Activated CD8-positive, alpha-beta memory T cell treated with anti-CD3 and anti-CD28 coated beads for 24 hours (primary cell): ENCODE results near the gene AKAP6.
"Not testable (repeated sequence)": the region's sequence is repeated elsewhere in the genome, so short reads cannot be mapped to it uniquely, and the experiment has no call there.

Source experiments
- DNase-seq: peaks from one replicate; pipeline ENCODE4 v3.0.0-alpha.2; 2020

The AKAP6 gene

DNA sequence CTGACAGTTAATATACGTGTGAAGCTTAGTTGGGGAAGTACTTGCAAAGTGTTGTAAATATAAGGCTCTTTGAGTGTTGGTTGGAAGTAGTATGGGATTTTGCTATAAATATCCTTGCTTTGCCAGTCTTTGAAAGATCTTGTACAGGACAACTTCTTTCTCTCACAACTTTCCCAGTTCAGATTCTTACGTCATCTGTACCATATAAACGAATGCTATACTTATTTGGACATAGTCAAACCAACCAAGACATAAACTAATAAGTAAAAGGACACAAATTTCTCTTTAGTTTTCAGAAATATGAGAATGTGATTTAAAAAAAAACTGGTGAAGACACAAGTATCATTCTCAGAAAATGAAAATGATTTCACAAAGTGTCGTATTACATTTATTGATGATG is 456.5 kb downstream of the AKAP6 start:
- no peak for DNase-seq

DNA sequence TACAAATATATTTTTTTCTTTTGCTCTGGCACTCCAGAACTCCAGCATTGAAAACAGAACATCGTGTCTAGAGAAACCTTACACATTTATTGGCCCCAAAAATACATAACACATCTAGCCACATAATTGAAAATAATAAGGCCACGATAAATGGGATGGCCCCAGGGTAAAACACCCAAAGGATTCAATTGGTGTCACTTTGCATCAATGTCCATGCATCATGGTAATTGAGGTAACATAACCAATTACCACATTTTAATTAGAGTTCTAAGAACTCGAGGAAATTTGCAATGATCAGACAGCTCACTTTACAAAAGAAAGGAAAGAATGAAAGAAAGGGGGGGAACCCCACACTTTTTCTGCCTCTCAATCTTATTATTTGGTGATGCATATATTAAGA is 457.8 kb downstream of the AKAP6 start:
- no peak for DNase-seq

DNA sequence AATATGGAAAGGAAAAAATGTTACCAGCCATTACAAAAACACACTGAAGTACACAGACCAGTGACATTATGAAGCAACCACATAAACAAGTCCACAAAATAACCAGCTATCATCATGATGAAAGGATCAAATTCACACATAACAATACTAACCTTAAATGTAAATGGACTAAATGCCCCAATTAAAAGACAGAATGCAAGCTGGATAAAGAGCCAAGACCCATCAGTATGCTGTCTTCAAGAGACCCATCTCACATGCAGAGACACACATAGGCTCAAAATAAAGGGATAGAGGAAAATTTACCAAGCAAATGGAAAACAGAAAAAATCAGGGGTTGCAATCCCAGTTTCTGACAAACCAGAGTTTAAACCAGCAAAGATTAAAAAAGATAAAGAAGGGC is 463.9 kb downstream of the AKAP6 start:
- not testable (repeated sequence) for DNase-seq

DNA sequence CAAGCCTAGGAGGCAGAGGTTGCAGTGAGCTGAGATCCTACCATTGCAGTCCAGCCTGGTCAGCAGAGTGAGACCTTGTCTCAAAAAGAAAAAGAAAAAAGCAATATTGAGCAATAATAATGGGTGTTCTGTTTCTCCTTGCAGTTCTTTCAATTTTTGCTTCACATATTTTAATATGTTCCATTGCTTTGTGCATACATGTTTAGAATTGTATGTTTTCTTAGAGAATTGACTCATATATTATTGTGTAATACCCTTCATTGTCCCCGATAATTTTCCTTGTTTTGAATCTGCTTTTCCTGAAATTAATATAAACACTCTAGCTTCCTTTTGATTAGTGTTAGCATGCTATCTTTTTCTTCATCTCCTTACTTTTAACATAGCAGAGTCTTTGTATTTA is 471.2 kb downstream of the AKAP6 start:
- DNase-seq = no peak

DNA sequence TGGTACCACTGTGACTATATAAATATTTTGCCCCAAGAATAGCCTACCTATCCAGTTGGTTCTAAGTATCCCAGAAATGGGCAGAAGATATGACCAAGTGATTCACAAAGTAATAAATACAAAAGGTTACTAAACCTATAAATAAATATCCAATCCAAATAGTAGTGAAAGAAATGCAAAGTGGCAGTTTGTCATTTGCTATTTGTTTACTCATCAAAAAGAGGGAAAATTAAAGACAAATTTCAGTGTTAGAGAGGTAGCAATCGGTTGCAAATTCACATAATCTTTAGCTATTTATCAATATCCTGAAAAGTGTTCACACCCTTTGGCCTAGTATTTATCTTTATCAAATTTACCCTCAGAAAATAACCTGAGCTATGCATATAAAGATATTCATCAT is 473.2 kb downstream of the AKAP6 start:
- DNase-seq = no peak

DNA sequence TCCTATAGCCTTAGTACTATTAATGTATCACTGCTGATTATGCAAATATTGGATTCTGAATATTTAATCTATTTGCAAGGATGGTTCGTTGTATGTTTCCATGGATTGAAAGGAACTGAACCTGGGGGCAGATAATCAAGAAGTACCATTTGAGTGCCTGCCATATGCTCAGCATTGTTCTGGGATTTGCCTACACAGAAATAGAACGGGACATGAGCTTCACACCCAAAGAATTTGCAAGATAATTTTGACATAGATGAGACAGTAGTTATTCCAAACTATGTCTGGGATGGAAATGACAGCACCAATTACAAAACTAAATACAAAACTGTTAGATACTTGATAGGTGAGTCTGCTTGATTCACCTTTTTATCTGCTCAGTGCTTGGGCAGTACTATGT is 476.9 kb downstream of the AKAP6 start:
- no peak for DNase-seq

DNA sequence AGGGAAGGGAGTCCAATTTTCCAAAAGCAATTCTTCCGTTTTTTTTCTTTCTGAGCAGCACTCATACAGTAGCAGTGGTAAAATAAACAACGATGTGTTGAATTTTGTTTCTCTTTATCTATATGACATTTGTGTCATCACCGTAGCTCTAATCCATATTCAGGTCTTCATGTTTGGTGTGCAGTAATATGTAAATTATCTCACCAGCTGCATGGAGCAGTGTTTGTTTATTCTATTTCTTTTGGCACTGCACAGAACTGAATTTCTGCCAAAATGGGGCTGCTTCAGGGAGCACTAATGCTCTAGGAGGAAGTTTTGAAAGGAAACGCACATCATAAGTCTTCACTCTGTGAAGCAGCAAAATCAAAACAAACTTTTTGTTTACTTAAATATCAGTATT is 479.5 kb downstream of the AKAP6 start:
- DNase-seq = no peak

DNA sequence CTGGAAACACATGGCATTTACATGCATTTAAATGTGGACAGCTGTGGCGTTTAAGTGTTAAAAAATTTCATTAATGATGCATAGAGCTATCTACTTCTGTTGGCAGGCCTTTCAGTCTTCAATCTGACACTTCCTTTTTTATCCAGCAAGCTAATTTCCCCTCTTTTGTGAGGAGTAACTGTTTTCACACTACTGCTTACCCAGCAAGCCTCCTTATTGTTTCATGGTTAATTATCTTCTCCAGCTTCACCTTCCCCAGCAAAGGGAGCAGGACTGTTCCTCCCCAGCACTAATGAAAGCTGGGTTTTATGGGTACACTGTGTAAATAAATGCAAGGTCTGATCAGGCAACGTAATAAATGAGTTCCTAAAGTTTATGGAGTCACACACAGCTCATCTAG is 480.2 kb downstream of the AKAP6 start:
- no peak for DNase-seq

DNA sequence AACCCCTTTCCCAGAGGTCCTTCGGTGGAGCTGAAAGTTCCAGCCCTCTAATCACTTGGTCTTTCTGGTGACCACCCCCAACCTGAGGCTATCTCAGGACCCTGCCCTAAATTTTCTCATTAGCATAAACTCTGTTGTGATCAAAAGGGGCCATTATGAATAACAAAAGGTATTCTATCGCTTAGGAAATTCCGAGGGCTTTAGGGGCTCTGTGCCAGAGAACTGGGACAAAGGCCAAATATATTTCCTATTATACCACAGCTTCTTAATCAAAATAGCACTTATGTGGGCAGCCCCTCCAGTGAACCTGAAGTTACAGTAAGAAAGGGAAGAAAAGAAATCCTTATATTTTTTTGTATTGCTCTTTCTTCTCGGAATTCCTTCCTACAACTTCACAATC is 484.3 kb downstream of the AKAP6 start:
- DNase-seq = no peak

DNA sequence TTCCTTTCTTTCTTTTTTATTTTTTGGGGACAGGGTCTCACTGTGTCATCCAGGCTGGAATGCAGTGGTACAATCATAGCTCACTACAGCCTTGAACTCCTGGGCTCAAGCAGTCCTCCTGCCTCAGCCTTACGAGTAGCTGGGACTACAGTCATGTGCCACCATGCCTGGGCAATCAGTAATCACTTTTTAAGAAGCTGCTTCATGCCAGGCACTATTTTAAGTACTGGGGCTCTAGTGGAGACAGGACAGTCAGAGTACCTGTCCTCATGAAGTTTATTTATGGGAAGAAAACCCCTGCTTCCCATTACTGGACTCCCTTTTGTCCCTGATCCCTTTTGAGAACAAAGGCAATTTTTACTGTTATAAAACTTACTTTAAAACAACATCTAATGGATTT is 485.6 kb downstream of the AKAP6 start:
- no peak for DNase-seq

DNA sequence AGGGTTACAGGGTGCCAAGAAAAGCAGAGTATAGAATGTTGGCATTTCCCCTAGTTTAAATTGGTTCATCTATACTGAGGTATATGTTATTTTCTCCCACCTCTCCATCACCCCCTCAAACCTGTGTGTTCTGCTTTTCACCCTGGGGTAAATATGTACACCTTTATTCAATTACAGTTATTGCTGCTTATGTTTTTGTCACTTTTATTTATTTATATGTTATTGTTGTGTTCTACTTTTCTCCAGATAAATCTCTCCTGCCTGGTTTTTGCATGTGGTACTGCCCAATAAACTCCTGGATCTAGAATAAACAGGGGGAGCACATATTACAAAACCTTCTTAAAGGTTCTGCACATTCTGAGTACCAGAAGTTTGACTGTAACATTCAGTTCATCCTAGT is 487.5 kb downstream of the AKAP6 start:
- DNase-seq = no peak

DNA sequence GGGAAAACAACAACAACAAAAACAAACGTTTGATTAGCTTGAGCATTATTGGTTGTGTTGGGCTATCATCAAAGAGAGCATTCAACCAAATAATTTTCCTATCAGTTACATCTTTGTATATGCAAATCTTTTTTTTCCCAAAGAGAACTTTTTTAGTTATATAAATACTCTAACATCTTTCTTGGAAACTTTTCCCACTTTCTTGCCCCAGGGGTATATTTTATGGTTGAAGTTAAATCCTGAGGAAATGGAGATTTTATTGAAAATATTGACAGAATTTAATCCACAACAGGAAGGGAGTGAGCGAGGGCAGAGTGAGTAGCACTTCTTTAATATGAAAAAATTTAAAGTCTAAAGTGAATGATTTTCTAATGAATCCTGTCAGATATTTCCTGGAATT is 488.7 kb downstream of the AKAP6 start:
- DNase-seq = no peak

DNA sequence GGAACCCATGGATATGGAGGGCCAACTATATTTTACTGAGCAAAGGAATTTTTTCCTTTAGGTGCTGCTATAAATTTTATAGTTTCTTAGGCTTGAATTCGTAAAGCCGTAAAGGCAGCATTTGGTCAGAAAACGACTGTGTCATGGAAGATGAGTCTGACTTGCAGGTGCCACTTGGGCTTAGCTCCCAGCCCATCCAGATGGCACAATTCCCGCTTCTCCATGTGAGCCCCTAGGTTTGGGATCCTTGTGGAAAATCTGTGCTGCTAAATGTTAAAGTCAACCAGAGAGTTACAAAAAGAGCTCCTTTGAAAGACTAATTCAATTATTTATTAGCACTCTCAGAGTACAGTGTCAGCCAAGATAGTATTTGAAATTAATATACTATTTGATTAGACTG is 489.5 kb downstream of the AKAP6 start:
- DNase-seq = no peak

DNA sequence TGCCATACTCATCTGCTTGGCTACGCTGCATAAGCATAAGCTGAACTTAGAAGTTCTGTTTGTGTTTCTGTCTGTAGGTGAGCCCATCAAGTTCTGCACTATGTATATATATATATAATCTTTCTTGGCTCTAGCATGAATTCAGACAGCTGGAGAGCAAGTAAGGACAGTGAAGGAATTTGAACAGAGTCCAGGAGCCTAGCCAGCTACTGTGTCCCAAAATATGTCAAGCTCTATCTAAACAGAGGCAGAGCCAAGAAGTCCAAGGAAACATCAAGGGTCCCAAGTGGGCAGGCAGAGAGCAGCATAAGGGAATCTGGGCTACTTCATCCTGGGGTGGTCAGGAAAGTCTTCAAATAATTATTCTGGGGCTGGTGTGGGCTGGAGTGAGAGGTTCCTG is 491.1 kb downstream of the AKAP6 start:
- no peak for DNase-seq

DNA sequence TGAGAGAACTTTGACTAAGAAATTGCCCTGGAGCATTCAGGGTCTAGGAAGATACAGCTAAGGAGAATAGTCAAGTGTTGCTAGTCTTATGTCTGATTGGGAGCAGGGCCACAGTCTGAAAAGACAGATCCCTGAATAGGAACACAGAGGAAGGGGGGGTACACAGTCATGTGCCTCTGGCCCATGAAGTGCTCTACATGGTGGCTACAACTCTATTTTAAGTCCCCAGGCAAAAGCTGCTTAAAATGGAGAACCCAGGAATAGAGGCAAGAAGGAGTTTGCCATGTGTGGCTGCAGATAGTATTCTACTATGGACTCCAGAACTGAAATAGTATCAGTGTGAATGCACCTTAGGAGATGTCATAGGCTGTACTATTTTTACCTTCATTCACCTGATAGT is 491.6 kb downstream of the AKAP6 start:
- no peak for DNase-seq

DNA sequence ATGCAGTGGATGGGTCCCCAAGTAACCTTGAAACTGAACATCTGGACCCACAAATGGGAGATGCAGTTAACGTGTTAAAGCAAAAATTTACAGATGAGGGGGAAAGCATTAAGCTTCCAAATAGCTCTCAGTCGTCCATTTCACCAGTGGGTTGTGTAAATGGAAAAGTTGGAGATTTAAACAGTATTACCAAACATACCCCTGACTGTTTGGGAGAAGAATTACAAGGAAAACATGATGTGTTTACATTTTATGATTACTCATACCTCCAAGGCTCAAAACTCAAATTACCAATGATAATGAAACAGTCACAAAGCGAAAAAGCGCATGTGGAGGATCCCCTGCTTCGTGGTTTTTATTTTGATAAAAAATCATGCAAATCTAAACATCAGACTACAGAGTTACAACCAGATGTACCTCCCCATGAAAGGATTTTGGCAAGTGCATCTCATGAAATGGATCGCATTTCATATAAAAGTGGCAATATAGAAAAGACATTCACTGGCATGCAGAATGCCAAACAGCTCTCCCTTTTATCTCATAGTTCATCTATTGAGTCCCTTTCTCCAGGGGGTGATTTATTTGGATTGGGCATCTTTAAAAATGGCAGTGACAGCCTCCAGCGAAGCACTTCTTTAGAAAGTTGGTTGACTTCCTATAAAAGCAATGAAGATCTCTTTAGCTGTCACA is 493.0 kb downstream of the AKAP6 start:
- DNase-seq = no peak

DNA sequence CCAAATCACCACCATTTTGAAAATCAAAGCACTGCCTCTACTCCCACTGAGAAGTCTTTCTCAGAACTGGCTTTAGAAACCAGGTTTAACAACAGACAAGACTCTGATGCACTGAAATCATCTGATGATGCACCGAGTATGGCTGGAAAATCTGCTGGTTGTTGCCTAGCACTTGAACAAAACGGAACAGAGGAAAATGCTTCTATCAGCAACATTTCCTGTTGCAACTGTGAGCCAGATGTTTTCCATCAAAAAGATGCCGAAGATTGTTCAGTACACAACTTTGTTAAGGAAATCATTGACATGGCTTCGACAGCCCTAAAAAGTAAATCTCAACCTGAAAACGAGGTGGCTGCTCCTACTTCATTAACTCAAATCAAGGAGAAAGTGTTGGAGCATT is 494.6 kb downstream of the AKAP6 start:
- no peak for DNase-seq

DNA sequence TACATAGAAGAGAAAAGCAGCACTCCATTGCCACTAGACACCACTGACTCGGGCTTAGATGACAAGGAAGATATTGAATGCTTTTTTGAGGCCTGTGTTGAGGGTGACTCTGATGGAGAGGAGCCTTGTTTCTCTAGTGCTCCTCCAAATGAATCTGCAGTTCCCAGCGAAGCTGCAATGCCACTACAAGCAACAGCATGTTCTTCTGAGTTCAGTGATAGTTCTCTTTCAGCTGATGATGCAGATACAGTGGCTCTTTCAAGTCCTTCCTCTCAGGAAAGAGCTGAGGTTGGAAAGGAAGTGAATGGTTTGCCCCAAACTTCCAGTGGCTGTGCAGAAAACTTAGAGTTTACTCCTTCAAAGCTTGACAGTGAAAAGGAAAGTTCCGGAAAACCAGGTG is 495.1 kb downstream of the AKAP6 start:
- DNase-seq = no peak

DNA sequence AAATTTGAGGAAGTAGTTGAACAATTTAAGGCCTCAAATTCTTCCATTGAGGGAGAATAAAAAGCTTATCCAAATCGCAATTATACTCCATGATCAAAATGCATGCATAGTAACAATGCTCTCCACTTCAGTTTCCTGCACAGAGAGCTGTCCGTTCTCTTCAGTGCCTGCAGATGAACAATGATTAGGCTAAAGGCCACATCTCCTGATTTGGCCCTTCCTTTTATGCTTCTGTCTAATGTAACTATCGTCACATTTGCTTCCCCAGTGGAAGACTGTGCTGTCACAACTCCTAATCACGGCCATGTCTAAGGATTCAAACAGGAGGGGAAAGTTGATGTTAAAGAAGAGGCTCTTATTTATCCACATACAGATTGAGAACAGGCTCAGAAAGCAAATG is 496.0 kb downstream of the AKAP6 start:
- DNase-seq = no peak

DNA sequence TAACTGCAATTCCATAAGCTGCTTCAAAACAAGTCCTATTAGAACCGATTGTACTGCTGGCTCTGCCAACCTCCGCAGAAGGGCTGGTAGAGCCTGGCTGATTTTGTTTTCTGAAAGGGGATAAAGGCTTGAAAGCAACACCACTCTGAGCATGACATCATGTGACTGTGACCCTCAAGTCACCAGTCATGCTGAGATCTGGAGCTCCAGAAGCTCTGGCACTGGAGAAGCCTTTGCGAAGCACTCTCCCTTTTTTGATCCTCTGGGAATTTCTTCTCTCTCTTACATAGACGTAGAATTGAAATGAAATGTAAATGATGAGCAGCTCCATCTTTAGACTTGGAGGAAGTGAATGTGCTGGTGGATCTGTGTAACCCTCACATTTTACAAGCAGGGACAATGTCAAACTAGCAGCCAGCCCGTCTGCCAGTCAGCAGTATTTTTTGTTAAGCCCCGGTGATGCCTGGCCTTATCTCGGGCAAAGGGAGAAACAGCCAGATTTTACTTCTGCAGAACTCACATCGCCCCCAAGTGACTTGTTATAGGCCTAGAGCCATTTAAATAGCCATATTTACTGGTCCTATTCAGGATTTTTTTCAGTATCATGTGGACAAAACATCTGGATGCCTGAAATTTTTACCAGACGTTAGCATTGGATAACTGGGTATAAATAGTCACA is 497.4 kb downstream of the AKAP6 start:
- DNase-seq = no peak

DNA sequence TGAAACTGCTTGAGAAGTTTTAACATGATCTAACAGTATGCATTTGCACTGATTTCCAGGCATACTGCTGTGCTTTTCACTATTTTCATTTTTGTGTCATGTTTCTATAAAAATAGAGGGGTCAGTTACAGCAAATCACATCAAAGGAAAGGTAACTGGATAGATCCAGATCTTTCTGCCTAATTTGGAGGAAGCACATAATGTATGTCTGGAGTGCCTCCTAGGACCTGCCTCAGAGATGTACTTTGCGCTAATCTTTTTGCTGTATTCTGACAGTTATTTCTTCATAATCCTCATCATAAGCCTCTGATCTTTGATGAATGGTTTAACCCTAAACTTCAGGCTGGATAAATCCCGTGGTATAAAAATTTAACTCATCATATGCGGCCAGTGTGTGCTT is 498.4 kb downstream of the AKAP6 start:
- DNase-seq = no peak

DNA sequence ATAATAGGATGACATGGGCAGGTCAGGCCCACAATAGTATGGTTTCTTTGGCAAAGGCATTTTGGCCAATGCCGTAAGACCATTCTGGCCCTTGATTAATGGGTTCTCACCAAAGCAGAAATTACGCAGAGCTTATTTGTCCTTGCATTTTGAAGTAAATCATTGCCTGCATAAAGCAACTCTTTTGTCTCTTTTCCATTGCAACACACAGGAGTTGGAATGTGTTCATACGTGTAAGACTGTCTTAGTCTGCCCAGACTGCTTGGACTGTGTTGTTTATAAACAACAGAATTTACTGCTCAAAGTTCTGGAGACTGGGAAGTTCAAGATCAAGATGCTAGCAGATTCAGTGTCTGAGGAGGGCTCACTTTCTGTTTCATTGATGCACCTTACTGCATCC is 506.8 kb downstream of the AKAP6 start:
- DNase-seq = no peak

DNA sequence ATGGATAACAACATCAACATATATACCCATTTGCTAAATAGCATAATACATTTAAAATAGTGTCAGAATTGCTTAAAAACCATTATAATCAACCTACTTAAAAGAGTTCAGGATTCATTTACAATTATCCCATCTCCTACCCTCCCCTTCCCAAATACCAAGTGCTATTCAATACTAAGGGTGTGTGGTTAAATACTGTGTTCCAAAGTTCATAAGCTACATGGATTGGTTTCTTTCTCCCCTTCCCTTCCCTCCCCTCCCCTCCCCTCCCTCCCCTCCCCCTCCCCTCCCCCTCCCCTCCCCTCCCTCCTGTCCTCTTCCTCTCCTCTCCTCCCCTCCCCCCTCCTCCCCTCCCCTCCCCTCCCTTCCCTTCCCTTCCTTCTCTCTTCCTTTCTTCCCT is 512.6 kb downstream of the AKAP6 start:
- no peak for DNase-seq

DNA sequence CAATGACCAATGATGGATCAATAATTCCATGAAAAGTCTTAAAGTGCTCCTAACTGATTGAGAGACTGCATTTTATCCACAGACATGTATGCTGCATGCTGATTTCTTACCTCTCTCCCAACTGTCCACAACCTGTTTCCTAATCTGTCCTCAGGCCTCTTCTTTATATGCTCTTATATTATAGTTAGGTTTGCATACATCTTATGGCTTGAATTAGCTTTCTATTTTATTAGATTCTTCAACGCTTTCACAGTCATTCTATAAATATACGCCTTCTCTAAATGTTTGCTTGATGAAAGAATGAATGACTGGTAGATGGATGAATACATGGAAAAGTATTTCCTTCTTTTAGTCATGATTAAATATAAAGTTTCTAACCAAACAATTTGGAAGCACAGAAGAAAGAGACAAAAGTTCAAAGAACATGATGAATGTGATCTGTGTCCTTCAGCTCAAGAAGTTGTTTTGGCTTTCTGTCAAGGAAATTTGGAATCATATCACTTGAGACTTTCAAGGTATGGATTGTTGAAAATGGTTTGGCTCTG is 517.8 kb downstream of the AKAP6 start:
- DNase-seq = no peak

DNA sequence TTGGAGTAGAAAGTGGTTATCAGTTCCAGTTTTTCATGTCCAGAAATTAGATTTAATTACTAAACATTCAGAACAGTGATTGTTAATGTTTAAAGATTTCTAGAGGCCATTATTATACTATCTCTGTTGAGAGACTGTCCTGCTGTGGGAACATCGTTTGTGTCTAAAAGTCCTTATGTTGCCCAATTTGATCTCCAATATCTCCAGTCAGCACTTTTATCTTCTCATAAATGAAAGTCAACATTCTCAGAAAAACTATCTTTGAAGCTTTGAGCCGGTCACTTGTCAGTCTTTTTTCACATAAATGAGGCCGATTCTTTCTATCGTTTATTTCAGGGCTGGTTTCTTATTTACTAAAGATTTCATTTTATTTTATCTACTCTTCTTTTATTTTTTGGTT is 518.8 kb downstream of the AKAP6 start:
- no peak for DNase-seq
